DOHH2 (cell line): ENCODE measurements around the gene SLC66A1.

Experiments used
- H3F3A ChIP-seq: fragments of 200-600 bp; sonication (generic), shearing (Covaris generic); 2 replicates; pipeline ENCODE4 v1.6.0; 2016; ENCODE audit warnings: antibody characterized with exemption, mild to moderate bottlenecking; ENCODE audit not compliant: control insufficient read depth, insufficient read depth
- H3K27ac ChIP-seq: fragments of 200-600 bp; sonication (generic); 2 replicates; pipeline ENCODE4 v1.5.1; 2014; ENCODE audit warnings: low read depth, mild to moderate bottlenecking, low read length, moderate library complexity
- H3K27me3 ChIP-seq: fragments of 200-600 bp; sonication (generic); 2 replicates; pipeline ENCODE4 v1.6.1; 2014; ENCODE audit warnings: mild to moderate bottlenecking, low read length, mixed read lengths; ENCODE audit not compliant: control insufficient read depth
- H3K36me3 ChIP-seq: fragments of 200-600 bp; sonication (generic); 2 replicates; pipeline ENCODE4 v1.6.1; 2014; ENCODE audit warnings: mild to moderate bottlenecking, low read length, moderate library complexity, mixed read lengths; ENCODE audit not compliant: control insufficient read depth
- H3K4me1 ChIP-seq: fragments of 200-600 bp; sonication (generic); 2 replicates; pipeline ENCODE4 v1.6.1; 2014; ENCODE audit warnings: mild to moderate bottlenecking, low read length, mixed read lengths; ENCODE audit not compliant: control insufficient read depth
- H3K4me2 ChIP-seq: fragments of 200-600 bp; sonication (generic); 2 replicates; pipeline ENCODE4 v1.6.0; 2014; ENCODE audit warnings: mild to moderate bottlenecking, low read length, moderate library complexity
- H3K4me3 ChIP-seq: fragments of 200-600 bp; sonication (generic); 2 replicates; pipeline ENCODE4 v1.5.1; 2014; ENCODE audit warnings: mild to moderate bottlenecking, low read length, mixed read lengths
- H3K79me2 ChIP-seq: fragments of 200-600 bp; sonication (generic); 2 replicates; pipeline ENCODE4 v1.6.1; 2014; ENCODE audit warnings: mild to moderate bottlenecking, low read length, mixed read lengths; ENCODE audit not compliant: control insufficient read depth
- H3K9me2 ChIP-seq: fragments of 200-600 bp; sonication (generic); replicated peaks from 2 replicates; pipeline ENCODE4 v1.6.1; 2014; ENCODE audit warnings: mild to moderate bottlenecking, low read length, mixed read lengths; ENCODE audit not compliant: control insufficient read depth
- H3K9me3 ChIP-seq: fragments of 200-600 bp; sonication (generic); 2 replicates; pipeline ENCODE4 v1.6.1; 2014; ENCODE audit warnings: antibody characterized with exemption, low read length, mixed read lengths; ENCODE audit not compliant: control insufficient read depth, insufficient read depth
- H4K20me1 ChIP-seq: fragments of 200-600 bp; sonication (generic); 2 replicates; pipeline ENCODE4 v1.6.0; 2014; ENCODE audit warnings: low read depth, mild to moderate bottlenecking, antibody characterized with exemption, low read length, moderate library complexity; ENCODE audit not compliant: control insufficient read depth, insufficient read depth
- EZH2phosphoT487 ChIP-seq: fragments of 200-600 bp; sonication (generic); IDR thresholded peaks from 2 replicates; pipeline ENCODE4 v1.6.1; 2017; ENCODE audit warnings: borderline replicate concordance, mild to moderate bottlenecking, antibody characterized with exemption, low read length, moderate library complexity, mixed read lengths
- TF ChIP-seq, protein P1 (sequence below): fragments of 200-600 bp; sonication (generic); IDR thresholded peaks from one replicate; pipeline ENCODE4 v1.5.1; 2014; ENCODE audit warnings: antibody characterized with exemption, mild to moderate bottlenecking, low read depth, low read length; ENCODE audit not compliant: poor library complexity, severe bottlenecking

Gene SLC66A1

DNA sequence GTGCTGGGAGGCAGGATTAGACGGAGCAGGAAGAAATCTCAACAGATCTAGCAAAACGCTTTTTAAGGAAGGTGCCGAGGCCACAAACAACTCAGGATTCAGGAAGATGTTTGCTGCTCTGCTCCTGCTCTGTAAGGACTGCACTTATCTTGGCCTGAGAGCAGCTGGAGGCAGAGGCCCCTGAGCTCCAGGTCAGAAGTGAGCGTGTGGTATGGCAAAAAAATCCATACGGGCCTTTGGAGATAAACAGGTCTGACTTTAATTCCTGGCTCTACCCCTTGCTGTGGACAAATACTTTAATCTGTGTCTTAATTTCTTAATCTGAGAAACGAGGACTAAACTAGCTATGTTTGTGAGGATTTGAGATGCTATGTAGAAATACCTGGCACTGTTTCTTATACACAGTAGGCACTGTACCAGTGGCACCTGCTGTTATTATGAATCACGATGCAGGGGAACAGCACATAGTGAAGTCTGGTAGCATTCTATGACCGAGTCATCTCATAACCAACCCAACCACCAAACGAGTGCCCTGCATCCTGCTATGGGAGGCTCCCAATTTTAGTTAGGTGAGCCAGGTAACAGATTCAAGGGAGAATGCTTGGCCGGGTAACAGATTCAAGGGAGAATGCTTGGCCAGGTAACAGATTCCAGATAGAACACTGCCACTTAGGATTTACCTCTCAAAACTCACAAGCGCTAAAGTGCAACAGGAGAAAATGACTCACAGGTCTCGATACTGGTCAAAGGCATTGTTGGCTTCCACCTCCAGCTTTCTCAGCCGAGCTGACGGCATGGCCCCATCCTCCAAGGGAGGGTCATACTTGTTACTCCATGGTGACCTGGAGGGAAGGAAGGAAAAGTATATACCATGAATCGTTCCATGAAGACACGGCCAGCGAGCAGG, 65.9 kb downstream of the SLC66A1 start:
- no peaks in the 10 kb centered on the region for H3K9me2 ChIP-seq
- H3K4me1 ChIP-seq, result no peaks in the 10 kb centered on the region
- no peak overlapping the region for H3K4me3 ChIP-seq
- no peak overlapping the region for H3K27ac ChIP-seq
- H3K79me2 ChIP-seq, result no peaks in the 10 kb centered on the region
- no peaks in the 10 kb centered on the region for H3K9me3 ChIP-seq
- peaks cover 51% of the 10 kb centered on the region for H3K36me3 ChIP-seq
- H3F3A ChIP-seq, result no peaks in the 10 kb centered on the region
- no peak for TF ChIP-seq EZH2phosphoT487
- TF ChIP-seq, protein P1, sequence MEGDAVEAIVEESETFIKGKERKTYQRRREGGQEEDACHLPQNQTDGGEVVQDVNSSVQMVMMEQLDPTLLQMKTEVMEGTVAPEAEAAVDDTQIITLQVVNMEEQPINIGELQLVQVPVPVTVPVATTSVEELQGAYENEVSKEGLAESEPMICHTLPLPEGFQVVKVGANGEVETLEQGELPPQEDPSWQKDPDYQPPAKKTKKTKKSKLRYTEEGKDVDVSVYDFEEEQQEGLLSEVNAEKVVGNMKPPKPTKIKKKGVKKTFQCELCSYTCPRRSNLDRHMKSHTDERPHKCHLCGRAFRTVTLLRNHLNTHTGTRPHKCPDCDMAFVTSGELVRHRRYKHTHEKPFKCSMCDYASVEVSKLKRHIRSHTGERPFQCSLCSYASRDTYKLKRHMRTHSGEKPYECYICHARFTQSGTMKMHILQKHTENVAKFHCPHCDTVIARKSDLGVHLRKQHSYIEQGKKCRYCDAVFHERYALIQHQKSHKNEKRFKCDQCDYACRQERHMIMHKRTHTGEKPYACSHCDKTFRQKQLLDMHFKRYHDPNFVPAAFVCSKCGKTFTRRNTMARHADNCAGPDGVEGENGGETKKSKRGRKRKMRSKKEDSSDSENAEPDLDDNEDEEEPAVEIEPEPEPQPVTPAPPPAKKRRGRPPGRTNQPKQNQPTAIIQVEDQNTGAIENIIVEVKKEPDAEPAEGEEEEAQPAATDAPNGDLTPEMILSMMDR, result no peak
- no peak overlapping the region for H3K4me2 ChIP-seq
- no peaks in the 10 kb centered on the region for H4K20me1 ChIP-seq
- no peaks in the 10 kb centered on the region for H3K27me3 ChIP-seq
